Measurements from ENCODE around the gene FAM3D.
A peak's percentile ranks its signal among the peaks of the same experiment; 100 is the strongest.

Gene FAM3D

GRCh38 chr3:58656631-58657030, 9.9 kb downstream of the FAM3D start:
- no peak for DNase-seq (ENCODE audit: low read depth in 2 of 2)

GRCh38 chr3:58654466-58654865, 12.1 kb downstream of the FAM3D start:
- no peak for DNase-seq (ENCODE audit: low read depth in 2 of 2)

DNA sequence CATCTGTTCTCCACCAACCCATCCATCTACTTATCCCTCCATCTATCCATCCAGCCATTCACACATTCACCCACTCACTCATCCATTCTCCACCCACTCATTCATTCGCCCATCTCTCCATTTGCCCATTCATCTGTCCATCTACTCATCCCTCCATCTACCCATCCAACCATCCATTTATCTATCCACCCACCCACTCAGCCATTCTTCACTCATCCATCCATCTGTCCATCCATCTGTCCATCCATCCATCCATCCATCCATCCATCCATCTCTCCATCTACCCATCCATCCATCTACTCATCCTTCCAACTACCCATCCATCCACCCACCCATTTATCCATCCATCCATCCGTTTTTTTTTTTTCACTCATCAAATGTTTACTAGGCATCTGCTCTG, 13.9 kb downstream of the FAM3D start:
- DNase-seq (ENCODE audit: low read depth in 2 of 2), result no peak

DNA sequence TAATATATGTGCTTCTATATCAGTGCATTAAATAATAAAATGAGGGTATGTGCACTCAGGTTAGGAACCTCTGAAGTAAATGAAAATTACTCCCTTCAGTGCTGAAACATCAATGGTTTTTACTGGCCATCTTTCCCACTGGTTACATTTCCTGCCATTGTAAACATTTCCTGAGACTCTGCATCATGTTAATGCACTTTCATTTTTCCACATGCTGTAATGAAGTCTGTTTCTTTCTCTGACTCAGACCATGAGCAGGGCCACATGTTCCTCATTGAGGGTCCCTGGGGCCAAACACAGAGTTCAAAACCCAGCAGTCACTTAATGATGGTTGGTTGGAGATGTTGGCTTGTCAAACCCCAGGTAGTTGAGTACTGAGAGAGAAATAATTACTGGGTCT, 15.3 kb downstream of the FAM3D start:
- no peak for DNase-seq (ENCODE audit: low read depth in 2 of 2)

DNA sequence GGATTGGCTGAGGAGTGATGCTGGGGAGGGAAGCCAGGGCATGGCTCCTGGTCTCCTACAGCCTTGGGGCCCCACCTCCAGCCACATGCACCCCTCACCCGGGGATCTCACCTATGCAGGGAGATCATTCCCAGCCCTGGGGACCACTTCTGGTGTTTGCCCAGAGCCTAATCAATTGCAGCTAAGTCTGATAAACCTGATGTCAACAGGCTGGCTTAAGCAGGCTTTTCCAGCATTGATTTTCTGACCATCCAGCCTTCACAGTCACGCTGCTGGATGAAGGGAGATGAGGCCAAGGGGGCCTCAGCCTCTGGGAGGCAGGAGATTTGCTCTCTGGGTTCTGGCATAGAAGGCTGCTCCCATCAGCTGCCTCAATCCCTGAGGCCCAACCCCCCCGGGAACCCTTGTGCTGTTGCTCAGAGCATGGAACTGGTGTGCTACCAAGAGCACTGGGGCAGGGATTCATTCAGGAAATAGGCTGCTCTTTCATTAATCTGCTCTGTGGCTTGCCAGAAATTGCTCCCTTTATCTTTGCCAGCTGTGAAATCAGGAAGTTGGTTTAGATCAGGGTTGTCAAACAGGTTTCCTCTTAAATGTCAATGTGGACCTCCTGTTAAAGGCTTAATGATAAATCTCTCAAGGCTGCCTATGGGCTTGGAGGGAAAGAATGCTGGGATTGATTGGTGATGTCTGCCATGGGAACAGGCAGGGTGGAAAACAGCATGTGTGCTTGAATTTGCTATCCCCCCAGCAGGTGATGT, 19.0 kb downstream of the FAM3D start:
- DNase-seq (ENCODE audit: low read depth in 2 of 2), result no peak

DNA sequence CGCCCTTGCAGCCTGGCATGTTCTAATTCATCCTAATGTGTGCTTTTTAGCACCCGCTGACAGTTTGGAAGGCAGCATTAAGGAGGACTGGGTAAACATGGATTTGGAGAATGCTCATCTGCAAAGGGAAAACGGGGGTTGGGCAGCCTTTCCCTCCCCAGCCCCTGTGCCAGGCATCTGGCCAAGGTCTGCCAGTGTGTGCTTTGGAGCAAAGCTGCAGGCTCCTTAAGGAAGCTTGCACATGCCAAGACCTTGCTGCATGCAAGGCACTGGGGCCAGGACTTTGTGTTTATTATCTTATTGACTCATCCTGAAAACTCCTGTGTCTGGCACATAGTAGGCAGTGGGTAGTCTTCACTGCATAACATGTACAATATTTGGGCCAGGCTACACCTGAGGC, 20.1 kb downstream of the FAM3D start:
- DNase-seq (ENCODE audit: low read depth in 2 of 2), result no peak

GRCh38 chr3:58645726-58646125, 20.8 kb downstream of the FAM3D start:
- DNase-seq (ENCODE audit: low read depth in 2 of 2), result no peak

GRCh38 chr3:58642846-58643245, 23.7 kb downstream of the FAM3D start:
- no peak for DNase-seq (ENCODE audit: low read depth in 2 of 2)

DNA sequence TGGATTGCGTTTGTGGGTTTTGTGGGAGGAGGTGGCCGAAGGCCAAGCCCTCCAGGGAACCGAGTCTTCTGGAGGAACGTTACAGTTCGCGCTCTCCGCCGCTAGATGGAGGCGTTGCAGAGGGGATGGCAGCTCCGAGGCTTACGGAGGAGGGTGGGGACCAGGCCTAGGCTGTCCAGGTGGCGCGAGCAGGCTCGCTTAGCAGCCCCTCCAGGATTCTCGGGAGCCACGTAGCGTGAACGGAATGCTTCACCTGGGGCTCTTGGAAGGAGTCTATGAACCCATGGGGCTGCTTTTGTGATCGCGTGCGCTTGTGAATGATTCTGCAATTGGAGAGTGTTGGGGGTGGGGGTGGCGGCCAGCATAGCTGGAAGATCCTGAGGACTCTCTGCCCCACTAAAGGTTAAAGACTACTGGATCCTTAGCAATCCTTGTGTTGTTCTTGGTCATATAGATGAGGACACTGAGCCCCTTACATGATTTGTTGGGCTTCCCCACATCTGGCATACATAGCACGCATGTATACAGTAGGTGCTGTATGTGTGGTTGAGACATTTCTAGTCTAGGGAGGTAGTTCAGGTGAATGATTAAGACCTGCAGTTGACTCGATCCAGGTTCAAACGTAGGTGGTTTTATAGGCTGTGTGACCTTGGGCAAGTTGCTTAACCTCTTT, 25.7 kb downstream of the FAM3D start:
- peak; percentile 36 to 47 for DNase-seq (ENCODE audit: low read depth in 2 of 2)

GRCh38 chr3:58639842-58640241, 26.7 kb downstream of the FAM3D start:
- DNase-seq (ENCODE audit: low read depth in 2 of 2), result no peak

DNA sequence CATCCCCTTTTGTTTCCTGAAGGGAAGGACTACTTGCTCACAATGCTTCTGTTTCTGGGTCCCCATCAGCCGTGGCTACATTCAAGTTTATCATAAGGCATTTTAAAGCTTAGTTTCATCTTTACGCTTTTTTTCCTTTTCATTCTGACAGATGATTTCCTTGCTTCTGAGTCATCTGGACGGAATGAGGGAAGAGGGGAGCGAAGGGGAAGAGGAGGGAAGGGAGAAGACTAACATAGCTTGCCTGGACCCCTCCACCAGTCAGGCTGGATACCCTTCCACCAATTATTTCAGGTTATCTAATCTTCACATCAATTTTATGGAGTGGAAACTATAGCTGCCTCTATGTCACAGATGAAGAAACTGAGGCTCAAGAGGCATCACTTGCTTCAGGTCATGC, 27.6 kb downstream of the FAM3D start:
- DNase-seq (ENCODE audit: low read depth in 2 of 2), result no peak

DNA sequence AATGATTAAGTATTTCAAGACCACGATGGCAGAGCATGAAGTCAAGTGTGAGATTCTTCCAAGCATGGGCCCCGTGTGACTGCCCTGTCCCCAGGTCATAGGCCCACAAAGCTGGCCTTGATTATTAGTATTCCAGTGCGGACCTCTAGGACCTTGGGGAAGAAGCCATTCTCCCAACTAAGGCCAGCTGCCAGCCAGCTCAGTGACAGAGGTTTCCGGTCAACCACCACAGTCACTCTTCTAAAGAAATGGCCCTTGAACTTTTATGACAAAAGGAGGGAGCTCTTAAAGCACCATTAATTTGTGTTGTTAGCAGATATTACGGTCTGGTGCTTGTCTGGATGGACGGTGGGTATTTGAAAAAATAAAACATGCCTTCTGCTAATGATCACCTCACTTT, 28.0 kb downstream of the FAM3D start:
- DNase-seq (ENCODE audit: low read depth in 2 of 2), result no peak

DNA sequence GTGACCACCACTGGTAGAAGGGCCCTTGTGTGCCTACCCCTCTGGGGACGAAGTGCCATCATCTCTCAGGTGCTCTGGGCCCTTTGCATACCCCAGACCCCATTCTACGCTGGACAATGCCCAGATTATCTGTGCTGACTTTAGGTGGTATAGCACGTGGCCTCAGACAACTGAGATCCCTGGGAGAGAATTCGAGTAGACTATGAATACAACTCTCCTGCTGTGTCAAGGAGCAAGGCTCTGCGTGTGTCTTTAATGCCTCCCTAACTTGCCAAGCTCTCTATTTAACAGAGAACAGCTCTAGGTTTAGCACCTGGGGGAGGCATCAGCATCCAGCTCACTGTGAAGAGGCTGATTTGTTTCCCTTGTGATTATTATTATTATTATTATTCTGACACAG, 29.1 kb downstream of the FAM3D start:
- DNase-seq (ENCODE audit: low read depth in 2 of 2), result no peak

- DNase-seq (ENCODE audit: low read depth in 2 of 2), result no peak
Measured at GRCh38 chr3:58635371-58636285, 30.9 kb downstream of the FAM3D start.

DNA sequence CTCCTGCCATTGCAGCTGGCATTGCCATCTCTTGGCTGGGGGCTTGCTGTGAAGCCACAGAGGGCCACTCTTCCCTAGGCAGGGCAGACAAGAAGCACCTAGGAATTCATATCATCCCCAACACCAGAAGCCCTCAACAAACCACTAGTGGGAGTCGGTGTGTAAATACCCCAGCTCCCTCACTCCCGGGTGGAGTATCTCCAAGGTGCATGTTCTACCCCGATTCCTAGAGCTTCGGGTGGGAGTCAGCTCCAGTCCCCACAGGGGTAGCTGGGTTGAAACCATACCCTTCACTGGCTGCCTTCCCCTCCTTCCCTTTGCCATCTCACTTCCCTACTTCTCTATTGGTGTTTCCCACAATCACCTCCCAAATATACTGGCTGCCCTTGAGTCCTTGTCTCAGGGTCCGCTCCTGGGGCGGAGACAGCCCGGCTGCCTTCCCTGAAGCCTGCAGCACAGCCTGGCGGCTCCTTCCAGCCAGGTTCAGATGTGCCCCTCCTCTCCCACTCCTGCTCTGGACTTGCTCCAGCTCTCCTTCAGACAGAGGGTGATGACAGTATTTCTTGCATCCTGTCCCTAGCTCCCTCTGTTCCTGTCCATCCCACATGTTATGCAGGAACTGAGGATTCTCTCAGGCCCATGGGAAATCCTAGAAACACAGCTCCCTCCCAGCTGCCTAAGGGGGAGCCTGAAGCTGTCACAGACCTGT, 33.3 kb downstream of the FAM3D start:
- no peak for DNase-seq (ENCODE audit: low read depth in 2 of 2)

GRCh38 chr3:58631742-58632141, 34.8 kb downstream of the FAM3D start:
- no peak for DNase-seq (ENCODE audit: low read depth in 2 of 2)

GRCh38 chr3:58630710-58631092, 35.9 kb downstream of the FAM3D start:
- no peak for DNase-seq (ENCODE audit: low read depth in 2 of 2)

DNA sequence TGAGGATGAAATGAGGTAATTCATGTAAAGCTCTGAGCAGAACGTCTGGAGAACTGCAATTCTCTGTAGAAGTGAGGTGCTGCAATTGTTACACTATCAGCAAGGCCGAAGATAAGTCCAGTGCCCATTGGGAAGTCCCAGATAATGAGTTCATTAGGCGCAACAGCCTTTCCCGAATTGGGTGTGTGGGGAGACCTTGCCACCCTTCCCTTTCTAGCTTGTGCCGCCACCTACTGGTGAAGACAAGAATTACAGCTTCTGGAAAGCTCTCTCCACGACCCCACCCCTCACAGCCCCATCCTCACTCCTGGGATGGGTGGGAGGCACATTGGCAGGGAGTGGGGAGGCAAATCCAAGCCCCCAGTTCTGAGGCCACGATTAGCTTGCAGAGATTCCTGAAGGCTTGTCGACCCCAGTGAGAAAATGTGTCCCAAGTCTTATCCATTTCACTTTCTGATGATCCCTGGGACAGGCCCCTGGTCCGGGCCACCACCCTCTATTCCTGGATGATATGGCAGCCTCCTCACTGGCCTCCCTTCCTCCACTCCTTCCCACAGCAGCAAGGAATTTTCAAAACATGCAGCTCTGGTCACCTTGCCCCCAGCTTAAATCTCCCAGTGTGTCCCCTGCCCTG, 36.4 kb downstream of the FAM3D start:
- peak; percentile 43 to 44 for DNase-seq (ENCODE audit: low read depth in 2 of 2)

GRCh38 chr3:58629629-58630028, 36.9 kb downstream of the FAM3D start:
- no peak for DNase-seq (ENCODE audit: low read depth in 2 of 2)

DNA sequence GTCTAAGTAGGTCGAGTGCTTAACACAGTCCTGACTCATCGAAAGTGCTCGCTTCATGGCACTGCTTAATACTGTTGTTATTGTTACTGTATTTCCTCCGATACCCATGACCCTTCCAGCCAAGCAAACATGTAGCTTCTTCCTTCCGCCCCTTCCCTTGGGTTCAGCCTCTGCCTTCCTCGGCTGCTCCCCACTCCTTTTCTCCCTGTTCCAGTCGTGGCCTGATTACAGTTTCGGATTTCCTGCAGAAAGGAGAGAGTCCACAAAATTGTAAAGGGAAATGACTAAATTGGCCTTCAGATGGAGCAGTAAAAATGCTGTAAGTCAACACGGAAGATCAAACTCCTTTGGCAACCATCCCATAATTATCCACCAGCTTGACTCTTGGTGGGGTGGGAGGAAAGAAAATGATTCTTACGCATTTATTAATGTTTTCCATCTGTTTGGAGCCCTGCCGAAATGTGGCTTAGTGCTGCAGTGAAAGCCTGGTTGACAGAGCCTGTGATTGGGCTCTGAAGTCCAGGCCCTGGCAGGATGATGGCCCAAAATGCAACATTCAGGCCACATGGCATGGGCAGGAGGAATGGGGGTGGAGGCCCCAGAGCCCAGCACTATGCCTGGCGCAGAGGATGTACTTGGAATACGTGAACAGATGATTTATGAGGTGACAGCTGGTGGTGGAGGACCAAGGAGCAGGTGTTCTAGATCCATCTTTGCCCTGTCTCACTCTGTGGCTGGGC, 37.6 kb downstream of the FAM3D start:
- no peak for DNase-seq (ENCODE audit: low read depth in 2 of 2)

DNA sequence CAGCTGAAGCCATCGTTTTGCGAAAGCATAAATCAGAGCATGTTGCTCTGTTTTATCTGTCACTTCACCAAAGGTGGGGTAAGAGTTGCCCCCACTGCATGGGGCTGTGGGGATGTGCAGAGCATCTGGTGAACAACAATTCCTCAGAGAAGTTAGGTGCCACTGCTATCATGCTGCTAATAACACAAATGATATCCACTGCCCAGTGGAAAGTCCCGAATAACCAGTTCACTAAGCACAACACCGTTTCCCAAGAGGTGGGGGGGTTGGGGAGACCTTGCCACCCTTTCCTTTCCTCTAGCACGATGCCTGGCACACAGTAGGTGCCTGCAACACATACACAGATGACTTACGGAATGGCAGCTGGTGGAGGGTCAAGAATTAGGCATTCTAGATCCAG, 38.6 kb downstream of the FAM3D start:
- DNase-seq (ENCODE audit: low read depth in 2 of 2), result no peak

Data from activated CD4-positive, alpha-beta T cell treated with anti-CD3 and anti-CD28 coated beads for 24 hours (primary cell).